CD4-positive, alpha-beta T cell treated with Interferon alpha-2 for 1 hour (primary cell): ENCODE data around the gene PRPF38A.
"Not testable (repeated sequence)": the region's sequence is repeated elsewhere in the genome, so short reads cannot be mapped to it uniquely, and the experiment has no call there.

Source experiments
- DNase-seq, 2 donors: peaks; one replicate each; pipeline ENCODE4 v3.0.0-alpha.2; 2020 to 2022

Gene PRPF38A, protein sequence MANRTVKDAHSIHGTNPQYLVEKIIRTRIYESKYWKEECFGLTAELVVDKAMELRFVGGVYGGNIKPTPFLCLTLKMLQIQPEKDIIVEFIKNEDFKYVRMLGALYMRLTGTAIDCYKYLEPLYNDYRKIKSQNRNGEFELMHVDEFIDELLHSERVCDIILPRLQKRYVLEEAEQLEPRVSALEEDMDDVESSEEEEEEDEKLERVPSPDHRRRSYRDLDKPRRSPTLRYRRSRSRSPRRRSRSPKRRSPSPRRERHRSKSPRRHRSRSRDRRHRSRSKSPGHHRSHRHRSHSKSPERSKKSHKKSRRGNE

DNA sequence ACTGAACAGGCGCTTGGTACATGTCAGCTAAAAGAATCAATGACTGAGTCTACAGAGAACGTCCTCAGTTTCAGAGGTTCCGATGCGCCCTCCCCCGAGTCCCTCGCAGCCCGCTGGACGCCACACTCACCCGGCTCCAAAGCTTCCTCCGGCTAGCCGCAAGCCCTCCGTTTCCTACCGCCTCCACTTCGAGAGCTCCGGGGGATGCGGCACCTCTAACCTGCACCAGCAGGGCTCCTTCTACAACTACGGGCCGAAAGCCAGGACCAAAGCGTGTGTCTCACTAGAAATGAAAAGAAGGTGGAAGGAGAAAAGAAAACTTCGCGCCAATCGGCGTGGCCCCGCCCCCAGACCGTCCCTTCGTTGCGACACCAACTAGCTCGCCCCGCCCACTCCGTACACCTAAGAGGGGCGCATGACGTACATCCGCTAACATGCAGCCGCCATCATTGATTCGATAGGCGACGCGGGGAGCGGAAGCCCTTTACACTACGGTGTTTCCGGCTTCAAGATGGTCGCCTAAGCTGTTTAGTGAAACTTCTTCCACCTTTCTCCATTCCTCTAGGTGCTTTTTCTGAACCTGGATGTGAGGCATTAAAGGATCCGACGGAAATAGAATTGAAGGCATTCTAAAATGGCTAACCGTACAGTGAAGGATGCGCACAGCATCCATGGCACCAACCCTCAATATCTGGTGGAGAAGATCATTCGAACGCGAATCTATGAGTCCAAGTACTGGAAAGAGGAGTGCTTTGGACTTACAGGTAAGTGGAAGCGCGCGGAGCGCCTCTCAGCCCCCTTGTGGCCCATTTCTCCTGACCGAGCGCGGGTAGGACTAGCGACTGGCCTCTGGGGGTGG, at the start of gene PRPF38A, which contains the start of gene ORC1:
Gene PRPF38A (plus strand): TSS at position 487 of the 859 bp plus-strand sequence. CDS start 148 bp downstream, at position 635.
Gene ORC1 (minus strand): TSS at position 308 of the 859 bp plus-strand sequence. CDS start 2,200 bp downstream, outside the sequence.
- DNase-seq = peak; percentile 97

DNA sequence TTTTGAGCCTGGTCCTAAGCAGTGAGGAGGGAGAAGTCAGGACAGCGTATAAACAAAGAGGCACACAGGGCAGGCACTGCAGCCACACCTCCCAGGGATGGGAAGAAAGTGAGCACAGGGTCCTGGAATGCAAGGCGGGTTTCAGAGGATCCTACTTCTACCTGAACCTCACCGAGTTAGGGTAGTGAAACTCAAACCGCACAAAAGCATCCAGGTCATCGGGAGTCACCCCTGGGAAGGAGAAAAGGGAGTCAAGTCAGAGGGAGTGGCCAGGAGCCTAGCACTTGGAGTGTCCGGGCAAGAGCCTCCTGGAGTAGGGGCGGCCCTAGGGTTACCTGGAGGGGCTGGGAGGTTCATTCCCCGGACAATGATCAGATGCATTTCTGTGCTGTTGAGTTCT, 49.0 kb upstream of the PRPF38A start:
- no peak for DNase-seq

DNA sequence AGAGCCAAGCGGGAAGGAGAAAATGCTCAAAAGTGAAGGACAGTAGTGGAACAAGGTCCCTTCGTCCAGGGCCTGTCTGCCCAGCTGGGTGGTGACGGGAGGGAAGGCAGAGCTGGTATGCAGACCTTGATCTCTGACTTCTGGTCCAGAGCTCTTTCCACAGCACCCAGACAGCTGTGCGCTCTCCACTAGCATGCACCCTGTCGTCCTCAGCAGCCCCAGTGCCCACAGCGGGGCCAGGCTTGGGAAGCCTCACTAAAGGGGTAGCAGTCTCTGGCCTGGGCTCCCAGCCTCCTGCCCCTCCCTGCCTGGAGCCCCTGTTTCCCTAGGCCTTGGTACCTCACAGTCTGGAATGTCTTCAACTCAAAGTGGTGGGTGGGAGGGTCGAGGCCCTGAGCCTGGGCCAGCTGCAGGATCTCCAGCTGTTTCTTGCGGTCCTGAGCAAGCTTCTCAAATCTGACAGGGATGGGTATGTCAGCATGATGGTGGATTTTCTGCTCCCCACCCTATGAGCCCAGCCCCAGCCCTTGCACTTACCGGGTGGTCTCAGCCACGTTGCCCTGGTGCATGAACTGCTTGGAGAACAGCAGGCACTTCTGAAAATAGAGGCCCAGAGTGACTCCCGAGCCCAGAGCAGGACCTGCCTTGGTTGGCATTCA, 48.4 kb upstream of the PRPF38A start:
- no peak for DNase-seq

DNA sequence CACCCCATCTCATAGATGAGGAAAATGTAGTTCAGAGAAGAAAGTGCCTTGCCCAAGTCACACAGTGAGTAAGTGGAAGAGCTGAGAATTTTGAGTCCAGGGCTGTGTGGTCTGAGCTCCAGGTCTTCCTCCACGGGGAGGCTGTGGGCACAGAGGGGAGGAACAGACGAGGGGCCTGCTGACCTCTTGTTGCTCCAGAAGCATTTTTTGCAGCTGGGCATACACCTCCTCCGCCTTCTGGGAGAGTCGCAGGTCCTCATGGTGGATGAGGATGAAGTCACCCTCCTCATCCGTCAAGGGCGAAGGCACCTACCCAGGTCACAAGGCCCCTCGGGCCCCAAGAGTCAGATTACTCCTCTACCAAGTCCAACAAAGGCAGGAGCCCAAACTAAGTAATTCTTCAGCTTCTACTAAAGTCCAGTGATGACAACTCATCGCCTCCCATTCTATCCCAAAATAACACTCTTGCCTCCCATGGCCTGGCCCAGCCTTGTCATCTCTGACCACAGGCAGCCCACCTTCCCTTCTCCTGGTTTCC, 47.5 kb upstream of the PRPF38A start:
- DNase-seq = no peak

DNA sequence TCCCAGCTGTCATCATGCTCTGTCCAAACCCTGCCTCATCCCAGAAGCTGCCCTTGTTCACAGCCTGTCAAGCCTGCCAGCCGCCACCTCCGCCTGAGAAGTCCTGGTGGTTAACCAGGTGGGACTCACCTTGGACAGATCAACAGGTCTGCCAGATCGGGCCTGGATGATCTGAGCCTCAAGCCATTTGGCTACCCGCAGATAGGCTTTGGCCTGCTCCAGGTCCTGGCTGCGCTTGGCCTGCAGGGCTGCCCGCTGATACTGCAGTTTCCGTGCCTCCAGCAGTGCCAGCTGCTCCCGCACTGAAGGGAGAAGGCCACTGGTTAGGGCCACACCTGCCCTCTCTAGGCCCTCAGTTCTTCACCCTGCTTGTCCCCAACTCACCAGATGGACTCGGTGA, 47.0 kb upstream of the PRPF38A start:
- no peak for DNase-seq

DNA sequence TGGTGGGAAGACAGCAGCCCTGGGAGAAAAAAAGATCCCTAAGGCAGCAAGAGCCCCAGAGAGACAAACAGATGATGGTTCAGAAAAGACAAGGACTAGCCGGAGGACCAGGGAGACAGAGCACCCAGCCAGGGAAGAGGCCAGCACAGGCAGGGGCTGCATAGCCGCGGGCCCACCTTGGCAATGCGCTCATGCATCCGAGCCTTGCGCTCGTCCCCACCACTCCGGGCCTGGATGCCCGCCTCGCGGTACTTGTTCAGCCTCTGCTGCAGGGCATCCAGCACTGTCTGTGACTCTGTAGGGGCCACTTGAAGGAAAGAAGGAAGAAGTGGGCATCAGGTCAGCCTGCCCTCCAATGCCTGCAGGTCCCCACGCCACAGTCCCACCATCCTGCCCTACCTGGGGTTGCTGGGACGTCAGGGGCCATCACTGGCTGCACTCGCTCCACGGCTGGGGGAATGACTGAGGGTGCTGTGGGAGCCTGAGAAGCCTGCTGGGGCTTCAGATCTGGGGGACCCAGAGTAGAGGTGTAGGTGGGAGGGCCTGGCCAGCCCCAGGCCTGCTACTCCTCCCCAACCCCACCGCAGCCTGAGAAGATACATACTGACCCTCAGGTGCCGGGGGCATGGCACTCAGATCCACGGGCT, 45.4 kb upstream of the PRPF38A start:
- no peak for DNase-seq

DNA sequence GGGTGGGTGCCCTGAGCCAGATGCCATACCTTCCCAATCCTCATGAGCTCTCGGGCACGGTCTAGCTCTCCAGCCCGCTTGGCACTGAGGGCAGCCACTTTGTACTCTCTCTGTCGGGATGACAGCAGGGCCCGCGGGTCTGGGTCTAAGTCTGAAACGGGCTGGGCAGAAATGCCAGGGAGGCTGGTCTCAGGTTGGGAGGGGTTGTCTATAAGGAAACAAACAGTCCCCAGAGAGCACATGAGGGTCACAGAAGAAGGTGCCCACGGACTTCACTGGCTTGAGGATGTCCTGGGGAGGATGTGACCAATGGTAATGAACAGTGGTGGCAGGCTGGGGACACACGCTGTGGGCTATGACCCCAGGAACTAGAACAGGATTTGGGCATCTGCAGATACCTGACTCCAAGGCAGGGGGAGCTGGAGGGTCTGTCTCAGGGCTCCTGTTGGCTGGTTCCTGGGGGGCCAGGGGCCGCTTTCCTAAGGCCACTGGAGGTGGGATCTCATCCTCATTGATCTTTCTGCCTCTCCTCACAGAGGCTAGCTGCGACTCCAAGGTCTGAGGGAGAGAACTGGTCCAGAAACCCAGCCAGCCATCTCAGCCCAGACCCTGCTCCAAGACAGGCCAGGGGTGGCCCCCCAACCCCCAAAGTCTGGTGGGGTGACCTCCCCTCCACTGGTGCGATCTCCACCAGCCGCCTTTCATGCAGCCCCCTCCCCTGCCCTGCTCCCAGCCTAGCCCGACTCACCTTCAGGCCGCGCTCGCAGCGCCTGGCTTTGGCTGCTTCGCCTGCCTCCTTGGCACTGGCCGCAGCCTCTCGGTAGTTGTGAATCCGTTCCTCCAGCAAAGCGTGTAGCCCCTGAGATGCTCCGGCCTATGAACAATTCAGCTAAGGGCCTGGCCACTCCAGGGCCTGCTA, 44.5 kb upstream of the PRPF38A start:
- no peak for DNase-seq

DNA sequence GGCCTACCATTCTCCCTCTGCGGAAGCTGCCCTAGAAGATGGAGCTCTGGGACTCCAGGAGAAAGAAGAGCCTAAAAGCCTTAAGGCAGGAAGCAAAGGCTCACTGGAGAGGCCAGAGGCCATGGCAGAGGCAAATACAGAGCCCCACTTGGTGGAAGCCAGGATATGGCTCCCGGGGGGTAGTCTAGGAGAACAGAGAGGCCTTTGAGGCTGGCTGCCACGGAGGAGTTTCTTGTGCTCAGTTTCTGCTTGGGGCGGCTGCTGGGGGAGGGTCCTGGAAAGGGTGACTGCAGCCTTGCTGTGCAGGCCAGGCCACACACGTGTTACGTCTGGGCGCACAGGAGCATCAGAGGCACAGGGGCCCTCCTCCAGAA, 43.8 kb upstream of the PRPF38A start:
- no peak for DNase-seq

DNA sequence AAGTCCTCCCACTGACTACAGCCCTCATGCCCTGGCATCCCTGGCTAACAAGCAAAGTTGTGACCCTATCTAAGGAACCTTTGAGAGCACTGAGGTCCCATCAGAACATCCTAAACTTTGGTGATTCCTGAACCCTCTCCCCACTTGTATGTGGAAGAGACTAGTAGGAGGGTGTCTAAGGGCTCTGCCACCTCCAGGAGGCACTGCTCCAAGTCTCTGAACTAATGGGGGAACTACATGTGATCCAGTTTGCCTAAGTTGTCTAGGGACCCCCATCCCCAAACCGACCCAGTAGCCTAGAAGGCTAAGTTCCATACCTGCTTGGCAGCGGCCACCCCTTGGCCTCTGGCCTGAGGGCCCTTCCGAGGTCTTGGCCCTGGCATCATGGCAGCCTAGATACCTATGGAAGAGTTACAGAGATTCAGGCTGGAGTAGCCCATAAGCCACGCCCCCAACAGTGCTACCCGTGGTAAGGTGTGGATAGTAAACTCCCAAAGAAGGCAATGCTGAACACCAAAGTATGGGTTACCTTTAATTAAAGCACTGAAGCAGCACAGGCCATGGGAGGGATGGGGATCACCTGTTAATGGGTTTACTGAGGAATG, 40.1 kb upstream of the PRPF38A start:
- DNase-seq = no peak

DNA sequence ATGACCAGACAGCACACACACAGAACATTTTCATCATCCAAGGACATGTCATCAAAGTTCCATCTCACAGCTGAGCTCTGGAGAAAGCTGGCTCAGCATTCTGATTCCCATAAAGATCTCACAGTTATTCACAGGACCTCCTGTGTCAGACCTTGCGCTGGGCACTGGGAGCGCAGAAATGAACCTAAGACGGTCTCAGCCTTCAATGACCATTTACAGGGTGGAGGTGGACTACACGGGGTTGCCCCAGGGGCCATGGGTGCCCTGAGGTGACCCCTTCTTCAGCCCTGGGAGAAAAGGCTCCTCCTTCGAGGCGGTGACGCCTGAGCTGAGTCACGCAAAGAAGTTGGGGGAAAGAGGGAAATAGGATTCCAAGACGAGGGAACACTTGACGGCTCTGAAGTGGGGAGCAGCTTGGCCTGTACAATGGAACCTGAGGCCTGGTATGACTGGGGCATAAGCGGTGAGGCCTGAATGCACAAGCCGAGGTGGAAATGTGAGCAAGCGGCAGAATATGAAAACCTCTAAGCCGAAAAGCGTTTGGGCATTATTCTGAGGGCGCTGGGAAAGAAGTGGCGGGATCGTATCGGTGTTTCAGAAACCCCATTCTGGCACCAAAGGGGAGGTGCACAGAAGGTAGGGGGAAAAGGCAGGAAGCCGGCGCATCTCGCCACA, 39.2 kb upstream of the PRPF38A start:
- peak; percentile 24 to 29 for DNase-seq

DNA sequence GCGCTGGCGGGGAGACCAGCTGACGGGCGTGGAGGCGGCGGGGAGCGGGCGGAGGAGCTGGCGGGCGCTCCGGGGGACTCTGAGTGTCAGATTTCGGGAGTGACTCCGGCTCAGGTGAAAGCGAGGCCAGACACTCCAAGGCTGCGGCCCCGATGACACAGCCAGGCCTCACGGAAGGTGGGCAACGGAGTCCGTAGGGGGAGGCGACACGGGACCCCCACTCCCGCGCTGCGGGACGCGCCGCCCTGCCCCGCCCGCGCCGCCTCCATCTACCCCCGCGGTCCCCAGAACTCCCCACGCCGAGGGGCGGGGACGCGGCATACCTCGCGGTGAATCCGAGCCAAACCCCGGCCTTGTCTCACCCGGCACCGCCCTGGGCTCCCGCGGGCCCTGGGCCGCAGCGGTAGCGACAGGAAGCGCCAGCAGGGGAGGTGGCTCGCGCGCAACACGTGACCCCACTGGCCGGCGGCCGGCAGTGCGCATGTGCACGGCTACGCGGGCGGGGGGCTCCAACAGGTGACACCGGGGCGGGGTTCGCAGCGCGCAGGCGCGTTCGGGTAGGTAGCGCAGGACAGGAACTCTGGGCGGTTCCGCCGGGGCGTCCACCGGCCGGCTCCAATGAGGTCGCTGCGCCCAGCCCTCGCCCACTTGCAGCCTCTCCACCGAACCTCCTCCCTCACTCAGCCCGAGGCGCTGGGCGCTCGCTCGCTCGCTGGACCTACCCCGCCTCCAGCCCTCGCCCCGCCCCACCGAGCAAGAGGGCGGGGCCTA, 38.5 kb upstream of the PRPF38A start, which contains the start of gene CC2D1B:
Gene CC2D1B (minus strand): TSS at position 460 of the 771 bp plus-strand sequence. CDS start 1,585 bp downstream, outside the sequence.
- DNase-seq = peak; percentile 100

DNA sequence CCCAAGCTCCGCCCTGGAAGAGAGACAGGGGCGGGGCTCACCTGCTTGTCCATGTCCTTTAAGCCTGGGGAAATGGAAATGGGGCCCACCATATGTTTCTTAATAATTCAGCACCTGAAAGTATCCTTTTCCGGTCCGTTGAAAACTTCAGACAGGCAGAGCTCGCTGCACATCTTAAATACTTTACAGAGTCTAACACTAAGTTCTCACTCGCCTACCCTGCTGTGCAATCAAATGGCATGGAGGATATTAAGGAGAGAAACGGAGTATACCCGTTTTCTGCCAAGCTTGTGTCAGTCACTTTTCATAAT, 37.9 kb upstream of the PRPF38A start:
- no peak for DNase-seq

DNA sequence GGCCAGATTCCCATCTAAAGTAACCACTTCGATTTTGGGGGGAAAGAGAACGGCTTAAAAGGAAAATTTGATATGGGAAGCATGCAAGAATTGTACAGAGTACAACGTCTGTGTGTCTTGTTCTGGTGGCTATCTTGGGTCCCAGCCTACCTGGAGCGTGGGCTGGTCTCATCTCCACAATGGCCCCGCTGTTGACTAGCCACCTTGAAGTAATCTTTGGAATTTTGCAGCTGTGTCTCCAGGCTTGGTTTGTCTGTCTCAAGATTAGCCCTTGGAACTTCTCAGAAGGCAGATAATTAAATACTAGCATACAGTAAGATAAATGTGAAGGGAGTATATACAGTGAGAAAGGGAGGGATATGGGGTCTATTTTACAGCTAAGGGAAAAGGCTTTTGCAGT, 37.1 kb upstream of the PRPF38A start:
- no peak for DNase-seq

DNA sequence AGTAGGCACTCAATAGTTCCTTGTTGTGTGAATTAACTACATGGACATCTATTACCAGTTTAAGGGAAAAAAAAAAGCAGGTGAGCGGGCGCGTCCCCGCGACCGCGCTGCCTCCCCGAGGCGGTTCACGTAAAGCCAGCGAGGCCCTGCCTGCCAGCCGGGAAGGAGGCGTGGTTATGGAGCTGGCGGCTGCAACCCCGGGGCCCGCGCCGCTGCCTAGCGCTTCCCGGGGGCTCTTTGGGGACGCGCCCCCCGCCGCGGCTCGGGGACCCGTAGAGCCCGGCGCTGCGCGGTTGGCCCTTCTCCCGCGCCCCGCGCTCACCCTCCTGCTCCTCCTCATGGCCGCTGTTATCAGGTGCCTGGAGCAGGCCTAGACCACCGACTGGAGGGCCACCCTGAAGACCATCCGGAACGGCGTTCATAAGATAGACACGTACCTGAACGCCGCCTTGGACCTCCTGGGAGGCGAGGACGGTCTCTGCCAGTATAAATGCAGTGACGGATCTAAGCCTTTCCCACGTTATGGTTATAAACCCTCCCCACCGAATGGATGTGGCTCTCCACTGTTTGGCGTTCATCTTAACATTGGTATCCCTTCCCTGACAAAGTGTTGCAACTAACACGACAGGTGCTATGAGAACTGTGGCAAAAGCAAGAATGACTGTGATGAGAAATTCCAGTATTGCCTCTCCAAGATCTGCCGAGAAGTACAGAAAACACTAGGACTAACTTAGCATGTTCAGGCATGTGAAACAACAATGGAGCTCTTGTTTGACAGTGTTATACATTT, 35.8 kb upstream of the PRPF38A start:
- peak; percentile 50 to 69 for DNase-seq

DNA sequence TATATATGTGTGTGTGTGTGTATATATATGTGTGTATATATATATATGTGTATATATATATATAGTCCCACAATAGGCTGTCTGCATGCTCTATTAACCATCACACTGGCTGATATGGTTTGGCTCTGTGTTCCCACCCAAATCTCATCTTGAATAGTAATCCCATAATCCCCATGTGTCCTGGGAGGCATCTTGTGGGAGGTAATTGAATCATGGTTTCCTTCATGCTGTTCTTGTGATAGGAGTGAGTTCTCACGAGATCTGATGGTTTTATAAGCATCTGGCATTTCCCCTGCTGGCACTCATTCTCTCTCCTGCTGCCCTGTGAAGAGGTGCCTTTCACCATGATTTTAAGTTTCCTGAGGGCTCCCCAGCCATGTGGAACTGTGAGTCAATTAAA, 34.6 kb upstream of the PRPF38A start:
- not testable (repeated sequence) for DNase-seq

DNA sequence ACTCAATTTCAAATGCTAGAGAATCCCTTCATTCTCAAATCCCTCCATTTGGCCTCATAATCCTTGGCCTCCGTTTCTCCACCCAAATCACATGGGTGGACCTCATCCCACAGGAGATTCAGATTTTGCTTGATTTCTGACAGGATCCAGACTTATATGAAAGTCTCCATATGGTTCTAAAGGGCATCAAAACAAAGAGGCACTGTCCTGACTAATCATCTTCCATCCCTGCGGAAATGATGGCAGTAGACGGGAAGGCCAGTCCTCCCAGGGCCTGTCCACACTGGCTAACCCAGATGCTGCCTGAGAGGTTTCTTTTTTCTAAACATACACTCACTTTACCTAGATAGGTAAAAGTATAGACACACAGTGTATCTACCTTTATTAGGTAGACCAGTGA, 19.0 kb upstream of the PRPF38A start:
- no peak for DNase-seq

DNA sequence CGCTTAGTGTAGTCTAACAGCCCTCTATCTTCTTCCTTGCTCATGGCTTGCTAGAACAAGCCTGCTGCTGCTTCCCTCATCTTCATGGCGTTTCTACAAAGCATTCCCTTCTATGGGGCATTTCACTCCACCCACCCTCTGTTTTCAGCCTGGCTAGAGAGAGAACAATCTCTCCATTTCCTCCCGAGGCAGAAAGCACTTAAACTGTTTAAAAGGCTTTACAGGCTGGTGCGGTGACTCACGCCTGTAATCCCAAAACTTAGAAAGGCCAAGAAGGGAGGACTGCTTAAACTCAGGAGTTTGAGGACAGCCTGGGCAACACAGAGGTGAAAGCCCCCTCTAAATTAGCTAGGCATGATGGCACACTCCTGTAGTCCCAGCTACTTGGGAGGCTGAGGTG, 17.9 kb upstream of the PRPF38A start:
- no peak for DNase-seq

DNA sequence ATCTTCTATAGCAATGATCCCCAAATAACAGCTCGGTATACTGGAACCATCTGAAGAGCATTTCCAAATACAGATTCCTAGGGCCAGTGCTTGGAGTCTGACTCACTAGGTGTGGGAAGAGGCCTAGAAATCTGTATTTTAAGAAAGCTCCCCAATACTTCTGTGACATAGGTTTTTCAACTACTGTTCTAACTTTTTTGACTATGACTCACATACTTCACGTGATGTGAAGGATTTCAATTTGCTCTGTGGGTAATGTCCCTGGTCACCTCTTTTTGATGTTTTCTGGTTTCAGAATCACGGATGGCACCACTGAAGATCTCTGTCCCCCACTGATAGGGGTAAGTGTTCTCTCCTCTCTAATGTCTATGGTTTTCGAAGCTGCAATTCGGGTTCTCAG, 11.2 kb upstream of the PRPF38A start:
- no peak for DNase-seq

DNA sequence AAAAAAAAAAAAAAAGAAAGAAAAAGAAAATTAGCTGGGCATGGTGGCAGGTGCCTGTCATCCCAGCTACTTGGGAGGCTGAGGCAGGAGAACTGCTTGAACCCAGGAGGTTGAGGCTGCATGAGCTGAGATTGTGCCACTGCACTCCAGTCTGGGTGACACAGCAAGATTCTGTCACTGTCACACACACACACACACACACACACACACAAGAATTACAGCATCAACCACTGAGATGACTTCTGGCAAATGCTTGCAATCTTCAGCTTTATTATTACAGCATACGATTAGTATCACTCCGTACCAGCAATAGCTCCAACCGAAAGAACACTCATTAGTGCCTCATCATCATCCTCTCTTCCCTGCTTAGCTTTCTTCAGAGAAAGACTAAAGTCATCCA, 4.8 kb upstream of the PRPF38A start:
- DNase-seq = no peak
